ENCODE results near the gene QRFP.

DNA sequence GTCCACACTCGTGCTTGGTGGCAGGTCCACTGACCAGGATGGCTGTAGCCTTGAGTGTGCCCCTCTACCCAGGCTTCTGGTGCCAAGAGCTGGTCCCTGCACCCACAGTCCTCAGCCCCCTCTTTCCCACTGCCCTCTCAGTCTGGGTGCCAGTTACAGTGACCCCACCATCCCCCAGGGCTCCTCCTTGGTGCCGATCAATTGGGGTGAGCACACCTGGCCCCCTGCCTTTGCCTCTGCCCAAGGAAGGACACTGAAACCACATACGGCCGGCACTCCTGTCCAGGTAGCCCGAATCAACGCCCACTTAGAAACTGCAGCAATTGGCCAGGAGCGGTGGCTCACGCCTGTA lies 18.5 kb upstream of the QRFP start:
- TF ChIP-seq, protein P1, sequence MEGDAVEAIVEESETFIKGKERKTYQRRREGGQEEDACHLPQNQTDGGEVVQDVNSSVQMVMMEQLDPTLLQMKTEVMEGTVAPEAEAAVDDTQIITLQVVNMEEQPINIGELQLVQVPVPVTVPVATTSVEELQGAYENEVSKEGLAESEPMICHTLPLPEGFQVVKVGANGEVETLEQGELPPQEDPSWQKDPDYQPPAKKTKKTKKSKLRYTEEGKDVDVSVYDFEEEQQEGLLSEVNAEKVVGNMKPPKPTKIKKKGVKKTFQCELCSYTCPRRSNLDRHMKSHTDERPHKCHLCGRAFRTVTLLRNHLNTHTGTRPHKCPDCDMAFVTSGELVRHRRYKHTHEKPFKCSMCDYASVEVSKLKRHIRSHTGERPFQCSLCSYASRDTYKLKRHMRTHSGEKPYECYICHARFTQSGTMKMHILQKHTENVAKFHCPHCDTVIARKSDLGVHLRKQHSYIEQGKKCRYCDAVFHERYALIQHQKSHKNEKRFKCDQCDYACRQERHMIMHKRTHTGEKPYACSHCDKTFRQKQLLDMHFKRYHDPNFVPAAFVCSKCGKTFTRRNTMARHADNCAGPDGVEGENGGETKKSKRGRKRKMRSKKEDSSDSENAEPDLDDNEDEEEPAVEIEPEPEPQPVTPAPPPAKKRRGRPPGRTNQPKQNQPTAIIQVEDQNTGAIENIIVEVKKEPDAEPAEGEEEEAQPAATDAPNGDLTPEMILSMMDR (IDR thresholded peaks at IDR 0.05), result no peak
- no peak for TF ChIP-seq POLR2A (IDR thresholded peaks at IDR 0.05)
